Fibroblast of the aortic adventitia (primary cell): ENCODE data around the gene BLM. TPM values are rescaled to one million over a fixed set of nuclear protein-coding genes. Genes with fewer than 3 reads are reported as not detected.
"Not testable (repeated sequence)": the region's sequence is repeated elsewhere in the genome, so short reads cannot be mapped to it uniquely, and the experiment has no call there.

ENCODE experiments used
- DNase-seq: peaks from one replicate; pipeline ENCODE4 v3.0.0-alpha.2; 2010; ENCODE audit warnings: low read depth
- H3K4me3 ChIP-seq: 2 replicates; pipeline ENCODE4 v1.5.1; 2011; ENCODE audit warnings: low read depth, mild to moderate bottlenecking, control low read depth, low read length, moderate library complexity
- total RNA-seq: library from RNA; depleted of rRNA; stranded (reverse); fragments of >200 nt; gene quantifications from 2 replicates; pipeline ENCODE4 v1.2.3, GENCODE V29; 2012; ENCODE audit warnings: low replicate concordance
- TF ChIP-seq, protein P1 (sequence below): IDR thresholded peaks from 2 replicates; pipeline ENCODE4 v1.5.1; 2011; ENCODE audit warnings: mild to moderate bottlenecking, low read length, control low read depth, inconsistent platforms; ENCODE audit not compliant: insufficient read depth

Gene BLM
- total RNA-seq: 3.8 and 12.2 TPM in 2 replicates

DNA sequence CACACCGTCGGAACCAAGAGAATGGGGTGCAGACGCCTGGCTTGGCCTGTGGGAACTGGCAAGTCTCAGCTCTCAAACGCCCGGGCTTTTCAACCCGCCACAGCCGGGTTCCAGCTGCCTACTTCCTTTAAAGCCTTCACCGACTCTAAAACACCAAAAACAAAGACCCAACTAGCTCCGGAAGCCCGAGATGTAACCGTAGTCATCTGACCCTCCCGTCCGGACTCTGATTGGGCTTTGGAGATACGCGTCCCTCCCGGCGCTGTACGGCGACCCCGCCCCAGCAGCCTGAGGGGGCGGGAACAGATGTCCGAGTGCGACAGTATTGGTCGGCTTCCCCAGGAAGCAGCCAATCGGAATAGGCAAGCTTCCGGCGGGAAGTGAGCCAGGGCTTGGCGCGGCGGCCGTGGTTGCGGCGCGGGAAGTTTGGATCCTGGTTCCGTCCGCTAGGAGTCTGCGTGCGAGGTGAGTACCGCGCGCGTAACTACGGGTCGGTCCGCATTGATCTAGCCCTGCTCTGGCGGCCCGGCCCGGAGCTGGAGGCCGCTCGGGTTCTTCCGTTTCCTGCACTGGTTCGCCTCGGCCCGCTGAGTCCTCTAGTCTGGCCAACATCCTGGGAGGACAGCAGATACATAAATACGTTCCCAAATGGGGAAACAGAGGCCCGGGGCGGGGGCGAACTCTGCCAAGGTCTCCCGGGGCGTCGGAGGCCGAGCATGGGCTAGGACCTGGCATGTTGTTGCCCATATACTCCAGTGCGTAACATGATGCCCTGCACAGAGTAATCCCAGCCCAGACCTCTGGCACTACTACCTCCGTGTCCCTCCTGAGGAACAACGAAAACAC, at the start of gene BLM:
TSS of gene BLM (plus strand) at position 371 of the 846 bp plus-strand sequence. CDS start 30,047 bp downstream, outside the sequence.
- peak within 1 kb of the TSS; percentile 90 for H3K4me3 ChIP-seq
- TF ChIP-seq, protein P1, sequence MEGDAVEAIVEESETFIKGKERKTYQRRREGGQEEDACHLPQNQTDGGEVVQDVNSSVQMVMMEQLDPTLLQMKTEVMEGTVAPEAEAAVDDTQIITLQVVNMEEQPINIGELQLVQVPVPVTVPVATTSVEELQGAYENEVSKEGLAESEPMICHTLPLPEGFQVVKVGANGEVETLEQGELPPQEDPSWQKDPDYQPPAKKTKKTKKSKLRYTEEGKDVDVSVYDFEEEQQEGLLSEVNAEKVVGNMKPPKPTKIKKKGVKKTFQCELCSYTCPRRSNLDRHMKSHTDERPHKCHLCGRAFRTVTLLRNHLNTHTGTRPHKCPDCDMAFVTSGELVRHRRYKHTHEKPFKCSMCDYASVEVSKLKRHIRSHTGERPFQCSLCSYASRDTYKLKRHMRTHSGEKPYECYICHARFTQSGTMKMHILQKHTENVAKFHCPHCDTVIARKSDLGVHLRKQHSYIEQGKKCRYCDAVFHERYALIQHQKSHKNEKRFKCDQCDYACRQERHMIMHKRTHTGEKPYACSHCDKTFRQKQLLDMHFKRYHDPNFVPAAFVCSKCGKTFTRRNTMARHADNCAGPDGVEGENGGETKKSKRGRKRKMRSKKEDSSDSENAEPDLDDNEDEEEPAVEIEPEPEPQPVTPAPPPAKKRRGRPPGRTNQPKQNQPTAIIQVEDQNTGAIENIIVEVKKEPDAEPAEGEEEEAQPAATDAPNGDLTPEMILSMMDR: peak; percentile 57
- peak; percentile 96 for DNase-seq

DNA sequence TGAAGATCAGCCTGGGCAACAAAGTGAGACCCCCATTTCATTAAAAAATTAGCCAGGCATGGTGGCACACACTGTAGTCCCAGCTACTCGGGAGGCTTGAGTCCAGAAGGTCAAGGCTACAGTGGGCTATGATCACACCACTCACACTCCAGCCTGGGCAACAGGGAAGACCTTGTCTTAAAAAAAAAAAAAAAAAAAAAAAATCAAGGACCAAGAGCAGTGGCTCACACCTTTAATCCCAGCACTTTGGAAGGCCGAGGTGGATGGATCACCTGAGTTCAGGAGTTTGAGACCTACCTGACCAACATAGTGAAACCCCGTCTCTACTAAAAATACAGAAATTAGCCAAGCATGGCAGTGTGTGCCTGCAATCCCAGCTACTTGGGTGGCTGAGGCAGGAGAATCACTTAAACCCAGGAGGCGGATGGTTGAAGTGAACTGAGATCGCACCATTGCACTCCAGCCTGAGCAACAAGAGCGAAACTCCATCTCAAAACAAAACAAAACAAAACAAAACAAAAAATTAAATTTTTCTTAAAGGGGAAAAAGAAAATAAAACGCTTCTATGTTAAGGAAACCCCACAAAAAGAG, 49.3 kb upstream of the BLM start:
- not testable (repeated sequence) for DNase-seq

DNA sequence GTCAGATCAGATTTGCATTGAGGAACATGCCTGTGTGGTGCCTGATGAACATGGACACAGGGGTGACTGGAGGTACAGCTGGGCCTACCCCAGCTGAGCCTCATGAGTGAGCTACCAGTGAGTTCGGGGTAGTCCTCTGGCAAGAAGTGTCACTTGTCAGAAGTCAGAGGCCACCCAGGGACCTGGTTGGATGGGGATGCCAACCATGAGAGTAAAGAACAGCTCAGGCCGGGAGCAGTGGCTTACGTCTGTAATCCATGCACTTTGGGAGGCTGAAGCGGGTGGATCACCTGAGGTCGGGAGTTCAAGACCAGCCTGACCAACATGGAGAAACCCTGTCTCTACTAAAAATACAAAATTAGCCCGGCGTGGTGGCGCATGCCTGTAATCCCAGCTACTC, 46.5 kb upstream of the BLM start:
- H3K4me3 ChIP-seq, DNase-seq: not testable (repeated sequence)

More for the DNA sequence above, 49.3 kb upstream of the BLM start:
- not testable (repeated sequence) for H3K4me3 ChIP-seq

DNA sequence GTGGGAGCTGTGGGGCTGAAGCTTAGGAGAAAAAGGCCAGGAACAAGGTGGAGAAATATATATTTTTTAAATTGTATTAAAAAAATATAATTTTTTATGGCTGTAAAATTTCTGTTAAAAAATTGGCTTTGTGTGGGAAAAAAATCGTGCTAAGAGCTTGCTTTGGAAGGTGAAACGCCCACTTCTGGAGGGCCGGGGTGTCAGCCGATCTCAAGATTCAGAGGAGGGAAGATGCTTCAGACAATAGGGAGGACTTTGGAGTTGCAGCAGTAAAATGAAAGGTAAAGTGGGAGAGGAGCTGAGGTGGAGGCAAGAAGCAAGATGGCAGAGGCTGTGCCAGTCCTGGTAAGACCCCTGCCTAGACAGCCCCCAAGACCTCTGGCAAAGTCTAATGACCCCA, 45.9 kb upstream of the BLM start:
- no peak for DNase-seq
- H3K4me3 ChIP-seq: no peak overlapping the region
- TF ChIP-seq, protein P1: no peak

DNA sequence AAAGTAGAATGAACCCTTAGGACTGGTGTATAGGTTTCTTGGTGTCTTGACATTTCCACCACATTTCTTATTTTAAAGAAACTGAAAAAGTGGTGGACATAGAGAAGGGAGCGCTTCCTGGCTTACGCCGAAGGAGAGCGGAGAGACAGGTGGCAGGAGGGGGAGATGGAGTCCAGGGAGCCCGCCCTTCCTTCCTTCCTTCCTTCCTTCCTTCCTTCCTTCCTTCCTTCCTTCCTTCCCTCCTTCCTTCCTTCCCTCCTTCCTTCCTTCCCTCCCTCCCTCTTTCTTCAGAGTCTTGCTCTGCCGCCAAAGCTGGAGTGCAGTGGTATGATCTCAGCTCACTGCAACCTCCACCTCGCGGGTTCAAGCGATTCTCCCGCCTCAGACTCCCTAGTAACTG, 43.8 kb upstream of the BLM start:
- H3K4me3 ChIP-seq: not testable (repeated sequence)

DNA sequence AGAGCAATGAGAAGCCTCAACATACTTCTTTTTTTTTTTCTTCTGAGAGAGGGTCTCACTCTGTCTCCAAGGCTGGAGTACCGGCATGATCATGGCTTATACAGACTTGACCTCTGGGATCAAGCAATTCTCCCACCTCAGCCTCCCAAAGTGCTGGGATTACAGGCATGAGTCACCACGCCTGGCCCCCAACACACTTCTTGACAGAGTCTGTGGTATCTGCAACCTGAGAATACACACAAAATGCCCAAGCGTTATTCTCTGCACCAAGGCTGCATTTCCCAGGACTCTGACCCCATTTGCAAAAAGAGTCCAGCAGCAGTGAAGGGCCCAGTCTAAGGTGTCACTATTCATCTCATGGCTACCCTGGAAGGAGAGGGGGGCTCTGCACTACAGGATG, 42.7 kb upstream of the BLM start:
- H3K4me3 ChIP-seq: no peak overlapping the region
- TF ChIP-seq, protein P1: no peak
- DNase-seq: no peak

More for the DNA sequence above, 43.8 kb upstream of the BLM start:
- not testable (repeated sequence) for DNase-seq

DNA sequence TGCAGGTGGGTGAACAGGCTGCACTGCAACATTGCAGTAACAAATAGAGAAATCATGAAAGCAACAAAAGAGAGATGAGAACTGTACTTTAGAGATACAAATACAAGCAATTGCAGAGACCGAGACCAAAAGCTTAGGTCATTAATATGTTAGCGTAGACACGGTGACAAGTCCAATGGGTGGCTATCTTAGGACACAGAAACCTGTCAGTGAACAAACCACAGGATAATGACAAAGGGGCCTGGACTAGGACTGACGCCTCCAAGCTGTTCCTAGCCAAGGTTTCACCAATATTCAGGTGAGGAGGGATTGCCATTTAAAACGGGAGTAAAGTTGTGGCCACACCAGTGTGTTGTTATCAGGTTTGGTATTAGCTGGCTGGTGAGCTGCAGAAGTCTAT, 41.7 kb upstream of the BLM start:
- no peak for DNase-seq
- TF ChIP-seq, protein P1: no peak
- no peak overlapping the region for H3K4me3 ChIP-seq

DNA sequence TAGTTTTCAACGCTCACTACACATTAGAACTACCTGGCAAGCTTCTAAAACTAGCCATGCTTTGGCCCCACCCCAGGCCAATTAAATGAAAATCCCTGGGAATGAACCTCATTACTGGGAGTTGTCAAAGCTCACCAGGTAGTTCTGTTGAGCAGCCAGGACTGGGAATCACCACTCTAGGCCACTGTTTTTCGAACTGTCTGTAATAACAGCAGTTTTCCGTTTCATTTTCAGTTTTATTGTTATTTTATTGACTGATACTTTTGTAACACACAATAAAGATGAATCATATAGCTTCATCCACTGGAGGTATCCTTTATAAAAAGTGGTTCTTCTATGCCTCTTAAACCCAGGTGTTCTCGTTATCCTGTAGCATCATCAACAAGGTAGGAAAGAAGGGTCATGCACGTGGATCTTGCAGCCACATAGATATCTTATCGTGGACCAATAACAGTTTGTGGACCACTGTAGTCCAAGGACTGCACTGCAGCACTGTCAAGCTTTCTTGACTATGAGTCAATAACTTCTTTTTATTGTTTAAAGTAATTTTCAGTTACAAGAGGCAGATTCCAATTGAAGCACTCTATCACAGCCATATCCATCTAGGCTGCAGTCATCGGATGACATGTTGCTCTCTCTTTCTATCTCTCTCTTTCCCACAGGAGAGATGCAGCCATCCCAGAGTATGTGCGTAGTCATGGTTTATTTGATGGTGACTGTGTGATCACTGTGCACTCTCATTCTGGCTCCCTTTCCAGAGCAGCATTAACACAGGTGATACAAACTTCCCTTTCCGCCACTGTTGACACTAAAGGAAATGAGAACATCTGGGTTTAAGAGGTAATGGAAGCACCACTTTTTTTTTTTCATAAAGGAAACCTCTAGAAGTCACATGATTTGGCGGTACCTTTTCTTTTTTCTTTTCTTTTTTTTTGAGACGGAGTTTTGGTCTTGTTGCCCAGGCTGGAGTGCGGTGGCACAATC, 39.0 kb upstream of the BLM start:
- TF ChIP-seq, protein P1: no peak

More for the DNA sequence above, 39.0 kb upstream of the BLM start:
- no peak overlapping the region for H3K4me3 ChIP-seq
- DNase-seq: no peak
